Stimulated activated CD8-positive, alpha-beta memory T cell treated with anti-CD3 and anti-CD28 coated beads, Interleukin-15, amount 100 ng/mL, for 4 hours (primary cell): ENCODE data around the gene UBXN6.

Experiments used
- DNase-seq, 2 donors: peaks; one replicate each; pipeline ENCODE4 v3.0.0-alpha.2; 2020; ENCODE audit warnings: low read depth in 2 of 2

Gene UBXN6

GRCh38 chr19:4455719-4456475, 1.7 kb downstream of the UBXN6 start:
- no peak for DNase-seq

GRCh38 chr19:4454747-4455718, 2.6 kb downstream of the UBXN6 start:
- DNase-seq = no peak

- DNase-seq = no peak
These were observed 4.1 kb downstream of the UBXN6 start for GRCh38 chr19:4453232-4454179.

GRCh38 chr19:4452230-4452990, 5.2 kb downstream of the UBXN6 start:
- no peak for DNase-seq

- no peak for DNase-seq
These were observed 8.0 kb downstream of the UBXN6 start for GRCh38 chr19:4449639-4450028.

GRCh38 chr19:4449022-4449638, 8.5 kb downstream of the UBXN6 start:
- DNase-seq = no peak

GRCh38 chr19:4448147-4448985, 9.2 kb downstream of the UBXN6 start:
- no peak for DNase-seq

GRCh38 chr19:4447327-4448146, 10.1 kb downstream of the UBXN6 start:
- no peak for DNase-seq

- DNase-seq = no peak
These were observed 10.8 kb downstream of the UBXN6 start for GRCh38 chr19:4446704-4447200.

GRCh38 chr19:4445963-4446703, 11.5 kb downstream of the UBXN6 start:
- DNase-seq = no peak

GRCh38 chr19:4444765-4445741, 12.5 kb downstream of the UBXN6 start:
- no peak for DNase-seq

GRCh38 chr19:4443966-4444764, 13.4 kb downstream of the UBXN6 start:
- DNase-seq = no peak

- no peak for DNase-seq
These were observed 14.4 kb downstream of the UBXN6 start for GRCh38 chr19:4443188-4443587.

- DNase-seq = no peak
These were observed 14.8 kb downstream of the UBXN6 start for GRCh38 chr19:4442819-4443146.

- no peak for DNase-seq
These were observed 15.4 kb downstream of the UBXN6 start for GRCh38 chr19:4441994-4442818.
